Right lobe of liver (tissue), 4 donors: ENCODE results near the gene C2CD4C.
"Not testable (repeated sequence)": the region's sequence is repeated elsewhere in the genome, so short reads cannot be mapped to it uniquely, and the experiment has no call there.

Source experiments
- POLR2A ChIP-seq: fragments of 450-650 bp; IDR thresholded peaks from one replicate; pipeline ENCODE4 v1.6.1; 2017; ENCODE audit warnings: antibody characterized with exemption, mild to moderate bottlenecking
- TF ChIP-seq, protein P1 (sequence below), 4 donors: fragments of 200-600 bp in 3 of 4; fragments of 450-650 bp in 1 of 4; IDR thresholded peaks; one replicate each; pipeline versions ENCODE4 v1.5.1 to v1.8.0; 2016 to 2022; ENCODE audit warnings: antibody characterized with exemption in 4 of 4, mild to moderate bottlenecking in 2 of 4
- donor health status: DM: no; HTN: no; CAD: no.
- donor health status: DM: no; HTN: no; CAD: no.
- donor health status: DM: no; HTN: yes; CAD: no.

- TF ChIP-seq POLR2A: not testable (repeated sequence)
- TF ChIP-seq, protein P1, sequence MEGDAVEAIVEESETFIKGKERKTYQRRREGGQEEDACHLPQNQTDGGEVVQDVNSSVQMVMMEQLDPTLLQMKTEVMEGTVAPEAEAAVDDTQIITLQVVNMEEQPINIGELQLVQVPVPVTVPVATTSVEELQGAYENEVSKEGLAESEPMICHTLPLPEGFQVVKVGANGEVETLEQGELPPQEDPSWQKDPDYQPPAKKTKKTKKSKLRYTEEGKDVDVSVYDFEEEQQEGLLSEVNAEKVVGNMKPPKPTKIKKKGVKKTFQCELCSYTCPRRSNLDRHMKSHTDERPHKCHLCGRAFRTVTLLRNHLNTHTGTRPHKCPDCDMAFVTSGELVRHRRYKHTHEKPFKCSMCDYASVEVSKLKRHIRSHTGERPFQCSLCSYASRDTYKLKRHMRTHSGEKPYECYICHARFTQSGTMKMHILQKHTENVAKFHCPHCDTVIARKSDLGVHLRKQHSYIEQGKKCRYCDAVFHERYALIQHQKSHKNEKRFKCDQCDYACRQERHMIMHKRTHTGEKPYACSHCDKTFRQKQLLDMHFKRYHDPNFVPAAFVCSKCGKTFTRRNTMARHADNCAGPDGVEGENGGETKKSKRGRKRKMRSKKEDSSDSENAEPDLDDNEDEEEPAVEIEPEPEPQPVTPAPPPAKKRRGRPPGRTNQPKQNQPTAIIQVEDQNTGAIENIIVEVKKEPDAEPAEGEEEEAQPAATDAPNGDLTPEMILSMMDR (IDR thresholded peaks at IDR 0.05): not testable (repeated sequence)
These were observed 22.8 kb downstream of the C2CD4C start for GRCh38 chr19:386189-386588.
